Neural progenitor cell (in vitro differentiated cells): Measurements from ENCODE around the gene JPH3. TPM values are rescaled to one million over a fixed set of nuclear protein-coding genes. Genes with fewer than 3 reads are reported as not detected.

Experiments used
- DNase-seq: peaks from one replicate; pipeline ENCODE4 v3.0.0-alpha.2; 2016; ENCODE audit warnings: low spot score
- H2AFZ ChIP-seq: fragments of 200-600 bp; sonication (generic); replicated peaks from 2 replicates; pipeline ENCODE4 v1.6.1; 2016; ENCODE audit warnings: antibody characterized with exemption
- H3F3A ChIP-seq: fragments of 200-600 bp; sonication (generic); 2 replicates; pipeline ENCODE4 v1.6.1; 2016; ENCODE audit warnings: antibody characterized with exemption, low read depth
- H3K27ac ChIP-seq: fragments of 200-600 bp; sonication (generic); 2 replicates; pipeline ENCODE4 v1.5.1; 2016; ENCODE audit warnings: mild to moderate bottlenecking
- H3K27me3 ChIP-seq: fragments of 200-600 bp; sonication (generic); 2 replicates; pipeline ENCODE4 v1.6.1; 2016; ENCODE audit warnings: mild to moderate bottlenecking, moderate library complexity
- H3K36me3 ChIP-seq: fragments of 200-600 bp; sonication (generic); 2 replicates; pipeline ENCODE4 v1.5.1; 2016
- H3K4me1 ChIP-seq: fragments of 200-600 bp; sonication (generic); 2 replicates; pipeline ENCODE4 v1.6.1; 2016; ENCODE audit warnings: mixed run types
- H3K4me2 ChIP-seq: fragments of 200-600 bp; sonication (generic); 2 replicates; pipeline ENCODE4 v1.6.1; 2016
- H3K4me3 ChIP-seq: fragments of 200-600 bp; sonication (generic); 2 replicates; pipeline ENCODE4 v1.5.1; 2016
- H3K79me2 ChIP-seq: fragments of 200-600 bp; sonication (generic); 2 replicates; pipeline ENCODE4 v1.6.1; 2016; ENCODE audit warnings: low read depth
- H3K9ac ChIP-seq: fragments of 200-600 bp; sonication (generic); 2 replicates; pipeline ENCODE4 v1.6.1; 2016
- H3K9me3 ChIP-seq: fragments of 200-600 bp; sonication (generic); 2 replicates; pipeline ENCODE4 v1.5.1; 2016; ENCODE audit warnings: low read depth
- H4K20me1 ChIP-seq: fragments of 200-600 bp; sonication (generic); 2 replicates; pipeline ENCODE4 v1.6.1; 2016; ENCODE audit warnings: low read depth
- H3K27ac Mint-ChIP-seq: 3 replicates; pipeline ENCODE4 v1.8.0; 2021; ENCODE audit warnings: mixed read lengths
- H3K27me3 Mint-ChIP-seq: 2 replicates; pipeline ENCODE4 v1.8.0; 2022; ENCODE audit warnings: low read depth, mild to moderate bottlenecking, inconsistent platforms, moderate library complexity, mixed read lengths; ENCODE audit not compliant: insufficient read depth
- H3K36me3 Mint-ChIP-seq: 3 replicates; pipeline ENCODE4 v1.8.0; 2021; ENCODE audit warnings: mixed read lengths
- H3K4me1 Mint-ChIP-seq: 3 replicates; pipeline ENCODE4 v1.8.0; 2021; ENCODE audit warnings: mixed read lengths
- H3K4me3 Mint-ChIP-seq: 3 replicates; pipeline ENCODE4 v1.8.0; 2021; ENCODE audit warnings: mild to moderate bottlenecking, moderate library complexity, mixed read lengths
- H3K9me3 Mint-ChIP-seq: 3 replicates; pipeline ENCODE4 v1.8.0; 2020; ENCODE audit warnings: mixed read lengths
- EZH2 ChIP-seq: fragments of 200-600 bp; sonication (generic); IDR thresholded peaks from 2 replicates; pipeline ENCODE4 v1.6.1; 2017; ENCODE audit warnings: antibody characterized with exemption, mild to moderate bottlenecking, moderate library complexity
- EZH2phosphoT487 ChIP-seq: fragments of 200-600 bp; sonication (generic); IDR thresholded peaks from 2 replicates; pipeline ENCODE4 v1.6.1; 2017; ENCODE audit warnings: antibody characterized with exemption
- total RNA-seq: library from RNA; depleted of rRNA; stranded (reverse); fragments of >200 nt; gene quantifications from 2 replicates; pipeline ENCODE4 v1.2.3, GENCODE V29; 2015; ENCODE audit warnings: low replicate concordance
- TF ChIP-seq, protein P1 (sequence below): fragments of 200-600 bp; sonication (generic); IDR thresholded peaks from 2 replicates; pipeline ENCODE4 v1.5.1; 2017; ENCODE audit warnings: antibody characterized with exemption, mild to moderate bottlenecking

Gene JPH3
- total RNA-seq, 1 donor from 2014 or later = 7.1 TPM

DNA sequence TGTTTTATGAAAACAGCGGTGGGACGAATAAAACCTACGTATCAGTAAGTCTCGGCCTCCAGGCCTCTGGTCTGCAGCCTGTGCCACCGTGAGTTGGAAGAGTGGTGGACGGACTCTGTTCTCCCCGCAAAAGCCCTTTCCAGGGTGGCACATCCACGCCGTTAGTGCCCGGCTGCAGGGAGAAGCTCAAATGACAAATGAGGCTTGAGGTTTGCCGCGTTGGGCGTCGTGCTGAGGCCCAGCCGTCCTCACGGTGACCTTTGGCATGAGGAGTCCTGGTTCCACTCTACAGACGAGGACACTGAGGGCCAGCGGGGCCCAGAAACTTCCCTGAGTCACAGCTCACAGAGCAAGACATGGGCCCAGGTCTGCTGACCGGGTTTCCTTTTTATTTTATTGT is 40.2 kb downstream of the JPH3 start:
- Histone ChIP-seq H3K9ac (no peak overlapping the region), H2AFZ (no peak overlapping the region), H3K4me2 (no peak overlapping the region), H3K27ac (no peak overlapping the region), H3K79me2 (no peaks in the 10 kb centered on the region), H4K20me1 (peaks cover 3% of the 10 kb centered on the region), H3K4me1 (no peaks in the 10 kb centered on the region), H3K36me3 (no peaks in the 10 kb centered on the region), H3F3A (no peaks in the 10 kb centered on the region), H3K9me3 (no peaks in the 10 kb centered on the region), H3K4me3 (no peak overlapping the region), H3K27me3 (no peaks in the 10 kb centered on the region)
- H3K27ac Mint-ChIP-seq = no peak overlapping the region
- TF ChIP-seq EZH2 = no peak
- TF ChIP-seq, protein P1, sequence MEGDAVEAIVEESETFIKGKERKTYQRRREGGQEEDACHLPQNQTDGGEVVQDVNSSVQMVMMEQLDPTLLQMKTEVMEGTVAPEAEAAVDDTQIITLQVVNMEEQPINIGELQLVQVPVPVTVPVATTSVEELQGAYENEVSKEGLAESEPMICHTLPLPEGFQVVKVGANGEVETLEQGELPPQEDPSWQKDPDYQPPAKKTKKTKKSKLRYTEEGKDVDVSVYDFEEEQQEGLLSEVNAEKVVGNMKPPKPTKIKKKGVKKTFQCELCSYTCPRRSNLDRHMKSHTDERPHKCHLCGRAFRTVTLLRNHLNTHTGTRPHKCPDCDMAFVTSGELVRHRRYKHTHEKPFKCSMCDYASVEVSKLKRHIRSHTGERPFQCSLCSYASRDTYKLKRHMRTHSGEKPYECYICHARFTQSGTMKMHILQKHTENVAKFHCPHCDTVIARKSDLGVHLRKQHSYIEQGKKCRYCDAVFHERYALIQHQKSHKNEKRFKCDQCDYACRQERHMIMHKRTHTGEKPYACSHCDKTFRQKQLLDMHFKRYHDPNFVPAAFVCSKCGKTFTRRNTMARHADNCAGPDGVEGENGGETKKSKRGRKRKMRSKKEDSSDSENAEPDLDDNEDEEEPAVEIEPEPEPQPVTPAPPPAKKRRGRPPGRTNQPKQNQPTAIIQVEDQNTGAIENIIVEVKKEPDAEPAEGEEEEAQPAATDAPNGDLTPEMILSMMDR = no peak
- TF ChIP-seq EZH2phosphoT487 = no peak
- H3K4me3 Mint-ChIP-seq = no peak overlapping the region
- no peaks in the 10 kb centered on the region for H3K4me1 Mint-ChIP-seq
- DNase-seq = no peak
- H3K9me3 Mint-ChIP-seq = no peaks in the 10 kb centered on the region
- H3K36me3 Mint-ChIP-seq = no peaks in the 10 kb centered on the region
- H3K27me3 Mint-ChIP-seq = peaks cover 10% of the 10 kb centered on the region

DNA sequence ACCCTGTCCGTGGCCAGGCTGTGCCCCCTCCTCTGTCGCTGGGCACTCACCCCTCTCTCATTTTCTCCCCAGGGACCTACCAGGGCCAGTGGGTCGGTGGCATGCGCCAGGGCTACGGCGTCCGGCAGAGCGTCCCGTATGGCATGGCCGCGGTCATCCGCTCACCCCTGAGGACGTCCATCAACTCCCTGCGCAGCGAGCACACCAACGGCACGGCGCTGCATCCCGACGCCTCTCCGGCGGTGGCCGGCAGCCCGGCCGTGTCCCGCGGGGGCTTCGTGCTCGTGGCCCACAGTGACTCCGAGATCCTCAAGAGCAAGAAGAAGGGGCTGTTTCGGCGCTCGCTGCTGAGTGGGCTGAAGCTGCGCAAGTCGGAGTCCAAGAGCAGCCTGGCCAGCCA is 41.9 kb downstream of the JPH3 start:
- no peak overlapping the region for H3K4me3 ChIP-seq
- H3K79me2 ChIP-seq = no peaks in the 10 kb centered on the region
- no peaks in the 10 kb centered on the region for H3K9me3 ChIP-seq
- H3F3A ChIP-seq = no peaks in the 10 kb centered on the region
- Mint-ChIP-seq H3K27ac (no peak overlapping the region), H3K4me3 (no peak overlapping the region), H3K9me3 (no peaks in the 10 kb centered on the region), H3K4me1 (no peaks in the 10 kb centered on the region), H3K36me3 (no peaks in the 10 kb centered on the region), H3K27me3 (peaks cover 7% of the 10 kb centered on the region)
- peaks cover 3% of the 10 kb centered on the region for H4K20me1 ChIP-seq
- H3K36me3 ChIP-seq = no peaks in the 10 kb centered on the region
- no peak overlapping the region for H3K4me2 ChIP-seq
- H3K27ac ChIP-seq = no peak overlapping the region
- no peak overlapping the region for H3K9ac ChIP-seq
- no peak for DNase-seq
- H3K27me3 ChIP-seq = no peaks in the 10 kb centered on the region
- no peaks in the 10 kb centered on the region for H3K4me1 ChIP-seq
- H2AFZ ChIP-seq = no peak overlapping the region
- TF ChIP-seq EZH2phosphoT487 (no peak), EZH2 (no peak)
- TF ChIP-seq, protein P1 = no peak

DNA sequence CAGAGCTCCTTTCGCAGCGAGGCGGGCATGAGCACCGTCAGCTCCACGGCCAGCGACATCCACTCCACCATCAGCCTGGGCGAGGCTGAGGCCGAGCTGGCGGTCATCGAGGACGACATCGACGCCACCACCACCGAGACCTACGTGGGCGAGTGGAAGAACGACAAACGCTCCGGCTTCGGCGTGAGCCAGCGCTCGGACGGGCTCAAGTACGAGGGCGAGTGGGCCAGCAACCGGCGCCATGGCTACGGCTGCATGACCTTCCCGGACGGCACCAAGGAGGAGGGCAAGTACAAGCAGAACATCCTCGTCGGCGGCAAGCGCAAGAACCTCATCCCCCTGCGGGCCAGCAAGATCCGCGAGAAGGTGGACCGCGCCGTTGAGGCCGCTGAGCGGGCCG is 42.3 kb downstream of the JPH3 start:
- Histone ChIP-seq H4K20me1 (peaks cover 3% of the 10 kb centered on the region), H2AFZ (no peak overlapping the region), H3K27me3 (no peaks in the 10 kb centered on the region), H3K9ac (no peak overlapping the region), H3K36me3 (no peaks in the 10 kb centered on the region), H3K27ac (no peak overlapping the region), H3K4me3 (no peak overlapping the region), H3K79me2 (no peaks in the 10 kb centered on the region), H3K9me3 (no peaks in the 10 kb centered on the region), H3K4me2 (no peak overlapping the region), H3K4me1 (no peaks in the 10 kb centered on the region), H3F3A (no peaks in the 10 kb centered on the region)
- no peak overlapping the region for H3K27ac Mint-ChIP-seq
- TF ChIP-seq, protein P1 = no peak
- TF ChIP-seq EZH2 (no peak), EZH2phosphoT487 (no peak)
- H3K9me3 Mint-ChIP-seq = no peaks in the 10 kb centered on the region
- H3K4me1 Mint-ChIP-seq = no peaks in the 10 kb centered on the region
- no peak for DNase-seq
- no peaks in the 10 kb centered on the region for H3K36me3 Mint-ChIP-seq
- H3K27me3 Mint-ChIP-seq = peaks cover 7% of the 10 kb centered on the region
- H3K4me3 Mint-ChIP-seq = no peak overlapping the region
